ENCODE data around the gene CFAP69. TPM values are rescaled to one million over a fixed set of nuclear protein-coding genes. Genes with fewer than 3 reads are reported as not detected.

Gene CFAP69
- total RNA-seq, 6 experiments from 2014 or later, result 1.7 to 8.2 (median 3.8) TPM

DNA sequence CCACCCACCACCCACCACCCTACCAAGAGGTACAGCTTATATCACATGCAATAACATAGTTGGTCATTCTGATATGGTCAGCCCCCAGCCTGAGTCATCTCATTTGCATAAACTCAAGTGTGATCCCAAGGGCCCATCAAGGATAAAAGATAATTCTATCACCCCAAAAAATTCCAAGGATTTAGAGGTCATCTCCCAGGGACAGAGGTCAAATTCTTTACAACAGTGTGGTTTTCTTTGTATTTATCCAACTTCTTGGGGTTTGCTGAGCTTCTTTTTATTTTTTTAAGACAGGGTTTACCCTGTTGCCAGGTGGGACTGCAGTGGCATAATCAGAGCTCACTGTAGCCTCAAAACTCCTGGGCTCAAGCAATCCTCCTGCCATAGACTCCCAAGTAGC is 92.1 kb downstream of the CFAP69 start:
- no peak overlapping the region for H3K27ac ChIP-seq
- H3K4me1 ChIP-seq, result no peaks in the 10 kb centered on the region
- H3K4me3 ChIP-seq, result no peak overlapping the region
- ATAC-seq (no peak), DNase-seq (no peak)
- H3K36me3 ChIP-seq, result no peaks in the 10 kb centered on the region
- intact Hi-C loops (cut with DNase I), result loop anchor here in 1 of 2 donors (10.0 kb wide), 1 partner anchor 78 kb away; no protein-coding TSS in a partner anchor
- no peaks in the 10 kb centered on the region for H3K27me3 ChIP-seq
- H3K9me3 ChIP-seq, result no peaks in the 10 kb centered on the region
- TF ChIP-seq, protein P1, sequence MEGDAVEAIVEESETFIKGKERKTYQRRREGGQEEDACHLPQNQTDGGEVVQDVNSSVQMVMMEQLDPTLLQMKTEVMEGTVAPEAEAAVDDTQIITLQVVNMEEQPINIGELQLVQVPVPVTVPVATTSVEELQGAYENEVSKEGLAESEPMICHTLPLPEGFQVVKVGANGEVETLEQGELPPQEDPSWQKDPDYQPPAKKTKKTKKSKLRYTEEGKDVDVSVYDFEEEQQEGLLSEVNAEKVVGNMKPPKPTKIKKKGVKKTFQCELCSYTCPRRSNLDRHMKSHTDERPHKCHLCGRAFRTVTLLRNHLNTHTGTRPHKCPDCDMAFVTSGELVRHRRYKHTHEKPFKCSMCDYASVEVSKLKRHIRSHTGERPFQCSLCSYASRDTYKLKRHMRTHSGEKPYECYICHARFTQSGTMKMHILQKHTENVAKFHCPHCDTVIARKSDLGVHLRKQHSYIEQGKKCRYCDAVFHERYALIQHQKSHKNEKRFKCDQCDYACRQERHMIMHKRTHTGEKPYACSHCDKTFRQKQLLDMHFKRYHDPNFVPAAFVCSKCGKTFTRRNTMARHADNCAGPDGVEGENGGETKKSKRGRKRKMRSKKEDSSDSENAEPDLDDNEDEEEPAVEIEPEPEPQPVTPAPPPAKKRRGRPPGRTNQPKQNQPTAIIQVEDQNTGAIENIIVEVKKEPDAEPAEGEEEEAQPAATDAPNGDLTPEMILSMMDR (IDR thresholded peaks at IDR 0.05), result no peak
- TF ChIP-seq POLR2A (IDR thresholded peaks at IDR 0.05), result no peak

DNA sequence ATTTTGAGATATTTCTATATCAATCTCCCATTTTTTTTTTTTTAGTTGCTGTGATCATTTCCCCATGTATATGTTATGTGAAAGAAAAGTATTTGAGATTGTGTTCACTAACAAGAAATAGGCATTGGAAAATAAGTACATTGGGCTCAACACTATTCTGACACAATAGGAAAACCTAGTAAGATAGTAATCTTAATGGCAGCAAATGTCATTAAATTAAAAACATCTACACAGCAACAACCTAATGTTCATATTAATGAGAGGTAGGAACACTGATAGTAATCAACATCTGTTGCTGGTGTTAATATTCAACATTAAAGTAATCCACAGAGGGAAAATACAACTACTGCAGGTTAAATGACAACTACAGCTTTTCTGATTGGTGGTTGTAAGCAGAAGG is 100.0 kb downstream of the CFAP69 start:
- no peak for ATAC-seq
- intact Hi-C loops (cut with DNase I), result no loop called here

DNA sequence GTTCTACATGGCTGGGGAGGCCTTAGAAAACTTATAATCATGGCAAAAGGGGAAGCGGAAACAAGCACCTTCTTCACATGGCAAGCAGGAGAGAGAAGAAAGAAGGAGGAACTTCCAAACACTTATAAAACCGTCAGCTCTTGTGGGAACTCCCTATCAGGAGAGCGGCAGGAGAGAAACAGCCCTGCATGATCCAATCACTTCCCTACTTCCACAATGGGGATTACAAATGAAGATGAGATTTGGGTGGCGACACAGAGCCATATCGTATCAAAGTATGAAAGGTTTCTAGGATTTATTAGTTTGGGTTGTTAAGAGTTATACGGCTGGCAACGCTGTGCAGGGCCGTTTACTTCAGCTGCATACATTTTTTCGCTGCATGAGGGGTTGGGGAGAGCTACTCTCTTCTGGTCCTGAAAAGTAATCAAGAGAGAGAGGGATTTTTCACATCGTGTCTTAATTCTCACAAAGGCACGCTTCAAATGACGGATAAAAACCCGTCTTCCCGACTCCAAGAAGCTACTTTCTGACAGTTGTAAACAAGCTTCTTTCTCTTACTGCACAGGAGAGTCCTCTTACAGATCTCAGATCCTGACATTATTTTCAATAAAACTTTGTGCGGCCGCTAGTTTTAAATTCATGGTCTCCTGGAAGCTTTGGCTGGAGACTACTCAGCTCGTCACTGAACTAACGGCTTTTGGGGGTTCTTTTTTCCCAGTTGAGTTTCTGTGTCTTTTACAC is 100.8 kb downstream of the CFAP69 start:
- Histone ChIP-seq H3K4me3 (peak overlapping the region; percentile 66 to 84 (median 74)), H3K27ac (peak overlapping the region; percentile 85 to 96 (median 95)), H3K36me3 (no peaks in the 10 kb centered on the region), H3K9me3 (no peaks in the 10 kb centered on the region), H3K4me1 (peaks cover 0 to 14% (median 4%) of the 10 kb centered on the region in 4 donors), H3K27me3 (no peaks in the 10 kb centered on the region)
- no peak for DNase-seq
- intact Hi-C loops (cut with DNase I), result no loop called here
- TF ChIP-seq, protein P1 (IDR thresholded peaks at IDR 0.05), result no peak
- no peak for TF ChIP-seq POLR2A (IDR thresholded peaks at IDR 0.05)
- 7% methylated on average over 18 of the region's 18 CpGs for WGBS (ENCODE audit: insufficient coverage, low coverage, low lambda C conversion rate, missing lambda C conversion rate)
- peak; percentile 28 to 52 (median 40) for ATAC-seq

More for the DNA sequence above, 100.0 kb downstream of the CFAP69 start:
- Histone ChIP-seq H3K27ac (peak overlapping the region in 2 of 3 donors; percentile 85 to 95), H3K4me3 (no peak overlapping the region), H3K36me3 (no peaks in the 10 kb centered on the region), H3K9me3 (no peaks in the 10 kb centered on the region), H3K27me3 (no peaks in the 10 kb centered on the region), H3K4me1 (peaks cover 0 to 14% (median 4%) of the 10 kb centered on the region in 4 donors)
- TF ChIP-seq, protein P1 (IDR thresholded peaks at IDR 0.05), result no peak
- no peak for TF ChIP-seq POLR2A (IDR thresholded peaks at IDR 0.05)
- DNase-seq, result no peak

DNA sequence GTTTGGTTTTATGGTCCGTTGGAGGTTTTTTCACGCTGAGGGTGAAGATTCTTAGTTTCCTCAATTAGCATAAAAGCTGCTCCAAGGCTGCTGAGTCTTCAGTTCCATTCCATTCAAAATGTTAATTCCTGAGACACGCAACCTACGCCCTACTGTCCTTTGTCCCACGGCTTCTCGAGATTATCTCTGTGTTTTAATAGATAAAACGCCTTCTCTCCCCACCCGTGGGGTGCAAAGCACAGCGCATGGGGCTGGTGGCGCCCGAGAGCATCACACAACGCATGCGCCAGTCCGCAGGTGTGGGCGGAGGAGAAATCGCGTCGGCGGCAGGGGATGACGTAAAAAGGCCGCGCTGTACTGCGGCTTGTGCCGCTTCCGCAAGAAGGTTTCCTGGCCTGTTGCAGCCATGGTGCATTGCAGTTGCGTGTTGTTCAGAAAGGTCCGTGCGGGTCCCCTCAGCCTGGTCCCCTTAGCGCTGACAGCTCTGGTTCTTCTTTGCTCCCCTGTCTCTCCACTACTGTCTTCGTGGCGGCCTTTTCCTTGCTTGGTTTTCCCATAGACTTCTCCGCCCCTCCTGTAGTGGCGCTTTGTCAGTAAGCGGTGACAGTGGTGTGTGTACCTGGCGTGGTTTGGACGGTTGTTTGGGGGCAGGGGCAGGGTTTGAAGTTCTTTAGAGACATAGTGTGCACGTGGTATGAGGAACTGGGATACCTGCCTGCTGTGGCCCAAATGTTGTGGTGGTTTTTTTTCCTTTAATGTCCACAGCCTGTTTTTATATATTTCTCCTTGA is 101.6 kb downstream of the CFAP69 start, which contains the start of gene GTPBP10:
Gene GTPBP10 (plus strand): TSS at position 381 of the 790 bp plus-strand sequence. CDS start 26 bp downstream, at position 407.
- H3K4me1 ChIP-seq, result peaks cover 0 to 14% (median 4%) of the 10 kb centered on the region in 4 donors
- peak; percentile 94 to 97 (median 96) for DNase-seq
- no peaks in the 10 kb centered on the region for H3K9me3 ChIP-seq
- TF ChIP-seq POLR2A (IDR thresholded peaks at IDR 0.05), result peak; percentile 90
- TF ChIP-seq, protein P1 (IDR thresholded peaks at IDR 0.05), result peak; percentile 64 to 75 (median 70)
- no peaks in the 10 kb centered on the region for H3K27me3 ChIP-seq
- peak within 1 kb of the TSS; percentile 66 to 84 (median 74) for H3K4me3 ChIP-seq
- peak within 1 kb of the TSS; percentile 85 to 96 (median 95) for H3K27ac ChIP-seq
- peak; percentile 96 to 99 (median 98) for ATAC-seq
- under 1% methylated on average over 36 of the region's 37 CpGs for WGBS (ENCODE audit: insufficient coverage, low coverage, low lambda C conversion rate, missing lambda C conversion rate)
- no peaks in the 10 kb centered on the region for H3K36me3 ChIP-seq
- intact Hi-C loops (cut with DNase I), result no loop called here
